Measurements from ENCODE around the gene HK1.
"Not testable (repeated sequence)": the region's sequence is repeated elsewhere in the genome, so short reads cannot be mapped to it uniquely, and the experiment has no call there.

The HK1 gene

GRCh38 chr10:69242852-69243212 lies 35.5 kb upstream of the HK1 start:
- H3K27ac Mint-ChIP-seq (ENCODE audit: low read depth), result no peak overlapping the region
- H3K4me3 Mint-ChIP-seq, result no peak overlapping the region
- ATAC-seq (replicated peaks; ENCODE audit: extremely low read depth, poor library complexity, severe bottlenecking) (no peak), DNase-seq (ENCODE audit: low spot score in 2 of 2) (no peak)
- no peaks in the 10 kb centered on the region for H3K9me3 Mint-ChIP-seq
- no peaks in the 10 kb centered on the region for H3K4me1 Mint-ChIP-seq
- peaks cover 3% of the 10 kb centered on the region for H3K36me3 Mint-ChIP-seq (ENCODE audit: insufficient read depth)
- no peaks in the 10 kb centered on the region for H3K27me3 Mint-ChIP-seq

GRCh38 chr10:69243817-69244216 lies 34.5 kb upstream of the HK1 start:
- Mint-ChIP-seq H3K4me3 (no peak overlapping the region), H3K27ac (ENCODE audit: low read depth) (no peak overlapping the region), H3K4me1 (no peaks in the 10 kb centered on the region), H3K36me3 (ENCODE audit: insufficient read depth) (peaks cover 3% of the 10 kb centered on the region), H3K9me3 (no peaks in the 10 kb centered on the region), H3K27me3 (no peaks in the 10 kb centered on the region)
- ATAC-seq (replicated peaks; ENCODE audit: extremely low read depth, poor library complexity, severe bottlenecking), result no peak
- DNase-seq (ENCODE audit: low spot score in 2 of 2), result no peak

GRCh38 chr10:69246036-69246435 lies 32.3 kb upstream of the HK1 start:
- H3K4me3 Mint-ChIP-seq, result no peak overlapping the region
- H3K4me1 Mint-ChIP-seq, result no peaks in the 10 kb centered on the region
- H3K36me3 Mint-ChIP-seq (ENCODE audit: insufficient read depth), result peaks cover 2% of the 10 kb centered on the region
- no peak overlapping the region for H3K27ac Mint-ChIP-seq (ENCODE audit: low read depth)
- no peaks in the 10 kb centered on the region for H3K27me3 Mint-ChIP-seq
- ATAC-seq (replicated peaks; ENCODE audit: extremely low read depth, poor library complexity, severe bottlenecking) (no peak), DNase-seq (ENCODE audit: low spot score in 2 of 2) (no peak)
- no peaks in the 10 kb centered on the region for H3K9me3 Mint-ChIP-seq

GRCh38 chr10:69246581-69247312 lies 31.5 kb upstream of the HK1 start:
- Mint-ChIP-seq H3K27me3 (no peaks in the 10 kb centered on the region), H3K4me3 (no peak overlapping the region), H3K27ac (ENCODE audit: low read depth) (no peak overlapping the region), H3K36me3 (ENCODE audit: insufficient read depth) (peaks cover 2% of the 10 kb centered on the region), H3K9me3 (no peaks in the 10 kb centered on the region), H3K4me1 (no peaks in the 10 kb centered on the region)
- ATAC-seq (replicated peaks; ENCODE audit: extremely low read depth, poor library complexity, severe bottlenecking), result no peak
- DNase-seq (ENCODE audit: low spot score in 2 of 2), result no peak

- no peak overlapping the region for H3K27ac Mint-ChIP-seq (ENCODE audit: low read depth)
- H3K4me1 Mint-ChIP-seq, result no peaks in the 10 kb centered on the region
- no peaks in the 10 kb centered on the region for H3K9me3 Mint-ChIP-seq
- peaks cover 2% of the 10 kb centered on the region for H3K36me3 Mint-ChIP-seq (ENCODE audit: insufficient read depth)
- no peak for ATAC-seq (replicated peaks; ENCODE audit: extremely low read depth, poor library complexity, severe bottlenecking)
- H3K4me3 Mint-ChIP-seq, result no peak overlapping the region
- DNase-seq (ENCODE audit: low spot score in 2 of 2), result no peak
- no peaks in the 10 kb centered on the region for H3K27me3 Mint-ChIP-seq
Observed at GRCh38 chr10:69247313-69247710, 31.0 kb upstream of the HK1 start.

GRCh38 chr10:69248117-69248730 lies 30.1 kb upstream of the HK1 start:
- Mint-ChIP-seq H3K4me3 (no peak overlapping the region), H3K27ac (ENCODE audit: low read depth) (no peak overlapping the region), H3K4me1 (no peaks in the 10 kb centered on the region), H3K36me3 (ENCODE audit: insufficient read depth) (peaks cover 2% of the 10 kb centered on the region), H3K9me3 (no peaks in the 10 kb centered on the region), H3K27me3 (no peaks in the 10 kb centered on the region)
- ATAC-seq (replicated peaks; ENCODE audit: extremely low read depth, poor library complexity, severe bottlenecking) (no peak), DNase-seq (ENCODE audit: low spot score in 2 of 2) (no peak)

GRCh38 chr10:69250041-69250440 lies 28.3 kb upstream of the HK1 start:
- H3K4me1 Mint-ChIP-seq, result no peaks in the 10 kb centered on the region
- H3K27ac Mint-ChIP-seq (ENCODE audit: low read depth), result no peak overlapping the region
- H3K4me3 Mint-ChIP-seq, result no peak overlapping the region
- no peaks in the 10 kb centered on the region for H3K9me3 Mint-ChIP-seq
- DNase-seq (ENCODE audit: low spot score in 2 of 2) (no peak), ATAC-seq (replicated peaks; ENCODE audit: extremely low read depth, poor library complexity, severe bottlenecking) (no peak)
- peaks cover 2% of the 10 kb centered on the region for H3K36me3 Mint-ChIP-seq (ENCODE audit: insufficient read depth)
- H3K27me3 Mint-ChIP-seq, result no peaks in the 10 kb centered on the region

- H3K27ac Mint-ChIP-seq (ENCODE audit: low read depth); H3K27me3 Mint-ChIP-seq; H3K9me3 Mint-ChIP-seq; ATAC-seq (replicated peaks; ENCODE audit: extremely low read depth, poor library complexity, severe bottlenecking); DNase-seq (ENCODE audit: low spot score in 2 of 2); H3K4me3 Mint-ChIP-seq; H3K36me3 Mint-ChIP-seq (ENCODE audit: insufficient read depth); H3K4me1 Mint-ChIP-seq: not testable (repeated sequence)
Observed at GRCh38 chr10:69251417-69251816, 26.9 kb upstream of the HK1 start.

- no peak for ATAC-seq (replicated peaks; ENCODE audit: extremely low read depth, poor library complexity, severe bottlenecking)
- no peaks in the 10 kb centered on the region for H3K9me3 Mint-ChIP-seq
- no peaks in the 10 kb centered on the region for H3K4me1 Mint-ChIP-seq
- H3K27me3 Mint-ChIP-seq, result no peaks in the 10 kb centered on the region
- H3K4me3 Mint-ChIP-seq, result no peak overlapping the region
- no peak for DNase-seq (ENCODE audit: low spot score in 2 of 2)
- H3K36me3 Mint-ChIP-seq (ENCODE audit: insufficient read depth), result peaks cover 2% of the 10 kb centered on the region
- no peak overlapping the region for H3K27ac Mint-ChIP-seq (ENCODE audit: low read depth)
Observed at GRCh38 chr10:69253171-69253570, 25.1 kb upstream of the HK1 start.

GRCh38 chr10:69254877-69255276 lies 23.4 kb upstream of the HK1 start:
- H3K27ac Mint-ChIP-seq (ENCODE audit: low read depth), result no peak overlapping the region
- H3K27me3 Mint-ChIP-seq, result no peaks in the 10 kb centered on the region
- no peaks in the 10 kb centered on the region for H3K4me1 Mint-ChIP-seq
- DNase-seq (ENCODE audit: low spot score in 2 of 2) (no peak), ATAC-seq (replicated peaks; ENCODE audit: extremely low read depth, poor library complexity, severe bottlenecking) (no peak)
- H3K36me3 Mint-ChIP-seq (ENCODE audit: insufficient read depth), result peaks cover 2% of the 10 kb centered on the region
- no peaks in the 10 kb centered on the region for H3K9me3 Mint-ChIP-seq
- H3K4me3 Mint-ChIP-seq, result no peak overlapping the region

GRCh38 chr10:69259547-69260243 lies 18.6 kb upstream of the HK1 start:
- H3K4me1 Mint-ChIP-seq, result peaks cover 13% of the 10 kb centered on the region
- DNase-seq (ENCODE audit: low spot score in 2 of 2), result no peak
- no peaks in the 10 kb centered on the region for H3K9me3 Mint-ChIP-seq
- ATAC-seq (replicated peaks; ENCODE audit: extremely low read depth, poor library complexity, severe bottlenecking), result no peak
- H3K27ac Mint-ChIP-seq (ENCODE audit: low read depth), result no peak overlapping the region
- no peaks in the 10 kb centered on the region for H3K27me3 Mint-ChIP-seq
- H3K4me3 Mint-ChIP-seq, result no peak overlapping the region
- no peaks in the 10 kb centered on the region for H3K36me3 Mint-ChIP-seq (ENCODE audit: insufficient read depth)

- H3K36me3 Mint-ChIP-seq (ENCODE audit: insufficient read depth), result no peaks in the 10 kb centered on the region
- no peaks in the 10 kb centered on the region for H3K27me3 Mint-ChIP-seq
- no peak for ATAC-seq (replicated peaks; ENCODE audit: extremely low read depth, poor library complexity, severe bottlenecking)
Observed at GRCh38 chr10:69261184-69261583, 17.1 kb upstream of the HK1 start.

GRCh38 chr10:69262292-69262751 lies 16.0 kb upstream of the HK1 start:
- Mint-ChIP-seq H3K4me3 (no peak overlapping the region), H3K27me3 (no peaks in the 10 kb centered on the region), H3K4me1 (peaks cover 13% of the 10 kb centered on the region), H3K36me3 (ENCODE audit: insufficient read depth) (no peaks in the 10 kb centered on the region), H3K9me3 (no peaks in the 10 kb centered on the region), H3K27ac (ENCODE audit: low read depth) (no peak overlapping the region)
- ATAC-seq (replicated peaks; ENCODE audit: extremely low read depth, poor library complexity, severe bottlenecking) (no peak), DNase-seq (ENCODE audit: low spot score in 2 of 2) (no peak)

More at GRCh38 chr10:69261184-69261583, 17.1 kb upstream of the HK1 start:
- peaks cover 13% of the 10 kb centered on the region for H3K4me1 Mint-ChIP-seq
- H3K9me3 Mint-ChIP-seq, result no peaks in the 10 kb centered on the region
- no peak overlapping the region for H3K27ac Mint-ChIP-seq (ENCODE audit: low read depth)
- H3K4me3 Mint-ChIP-seq, result no peak overlapping the region
- no peak for DNase-seq (ENCODE audit: low spot score in 2 of 2)
